ENCODE data around the gene GABRR1. TPM values are rescaled to one million over a fixed set of nuclear protein-coding genes. Genes with fewer than 3 reads are reported as not detected.

The GABRR1 gene
- total and polyA plus RNA-seq, 2 experiments from 2014 or later: 0.14 to 0.37 TPM

DNA sequence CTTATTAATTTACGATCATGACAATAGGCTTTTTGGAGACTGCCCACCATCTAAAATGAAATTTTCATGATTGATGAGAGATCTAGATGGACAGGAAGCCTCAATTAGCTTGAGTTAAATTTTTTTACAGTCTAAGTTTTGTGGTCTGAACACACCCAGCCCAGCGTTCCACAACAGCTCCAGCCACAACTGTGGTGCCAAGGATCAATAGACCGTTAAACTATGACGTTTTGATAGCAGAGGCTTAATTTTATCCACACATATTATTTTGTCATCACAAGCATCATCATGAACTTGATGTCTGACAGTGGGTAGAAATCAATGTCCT, 5.5 kb upstream of the GABRR1 start:
- TF ChIP-seq EZH2 (IDR thresholded peaks at IDR 0.05; ENCODE audit: low read depth, unreplicated experiment) (no peak), JUNB (IDR thresholded peaks at IDR 0.05; ENCODE audit: unreplicated experiment) (no peak), ZNF114 (CRISPR knock-in tag; IDR thresholded peaks at IDR 0.05) (no peak), NANOG (IDR thresholded peaks at IDR 0.05; ENCODE audit: borderline replicate concordance) (no peak), EZH2phosphoT487 (IDR thresholded peaks at IDR 0.05; ENCODE audit: unreplicated experiment) (no peak), STAT1 (IDR thresholded peaks at IDR 0.05; ENCODE audit: unreplicated experiment) (no peak), POLR2AphosphoS5 (IDR thresholded peaks at IDR 0.05; ENCODE audit: low read depth) (no peak), ZNF331 (CRISPR knock-in tag; IDR thresholded peaks at IDR 0.05; ENCODE audit: low read depth) (no peak), CREB1 (CRISPR knock-in tag; IDR thresholded peaks at IDR 0.05; ENCODE audit: low read depth) (no peak)
- TF ChIP-seq, protein P1, sequence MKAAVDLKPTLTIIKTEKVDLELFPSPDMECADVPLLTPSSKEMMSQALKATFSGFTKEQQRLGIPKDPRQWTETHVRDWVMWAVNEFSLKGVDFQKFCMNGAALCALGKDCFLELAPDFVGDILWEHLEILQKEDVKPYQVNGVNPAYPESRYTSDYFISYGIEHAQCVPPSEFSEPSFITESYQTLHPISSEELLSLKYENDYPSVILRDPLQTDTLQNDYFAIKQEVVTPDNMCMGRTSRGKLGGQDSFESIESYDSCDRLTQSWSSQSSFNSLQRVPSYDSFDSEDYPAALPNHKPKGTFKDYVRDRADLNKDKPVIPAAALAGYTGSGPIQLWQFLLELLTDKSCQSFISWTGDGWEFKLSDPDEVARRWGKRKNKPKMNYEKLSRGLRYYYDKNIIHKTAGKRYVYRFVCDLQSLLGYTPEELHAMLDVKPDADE (IDR thresholded peaks at IDR 0.05): no peak
- TF ChIP-seq, protein P2, sequence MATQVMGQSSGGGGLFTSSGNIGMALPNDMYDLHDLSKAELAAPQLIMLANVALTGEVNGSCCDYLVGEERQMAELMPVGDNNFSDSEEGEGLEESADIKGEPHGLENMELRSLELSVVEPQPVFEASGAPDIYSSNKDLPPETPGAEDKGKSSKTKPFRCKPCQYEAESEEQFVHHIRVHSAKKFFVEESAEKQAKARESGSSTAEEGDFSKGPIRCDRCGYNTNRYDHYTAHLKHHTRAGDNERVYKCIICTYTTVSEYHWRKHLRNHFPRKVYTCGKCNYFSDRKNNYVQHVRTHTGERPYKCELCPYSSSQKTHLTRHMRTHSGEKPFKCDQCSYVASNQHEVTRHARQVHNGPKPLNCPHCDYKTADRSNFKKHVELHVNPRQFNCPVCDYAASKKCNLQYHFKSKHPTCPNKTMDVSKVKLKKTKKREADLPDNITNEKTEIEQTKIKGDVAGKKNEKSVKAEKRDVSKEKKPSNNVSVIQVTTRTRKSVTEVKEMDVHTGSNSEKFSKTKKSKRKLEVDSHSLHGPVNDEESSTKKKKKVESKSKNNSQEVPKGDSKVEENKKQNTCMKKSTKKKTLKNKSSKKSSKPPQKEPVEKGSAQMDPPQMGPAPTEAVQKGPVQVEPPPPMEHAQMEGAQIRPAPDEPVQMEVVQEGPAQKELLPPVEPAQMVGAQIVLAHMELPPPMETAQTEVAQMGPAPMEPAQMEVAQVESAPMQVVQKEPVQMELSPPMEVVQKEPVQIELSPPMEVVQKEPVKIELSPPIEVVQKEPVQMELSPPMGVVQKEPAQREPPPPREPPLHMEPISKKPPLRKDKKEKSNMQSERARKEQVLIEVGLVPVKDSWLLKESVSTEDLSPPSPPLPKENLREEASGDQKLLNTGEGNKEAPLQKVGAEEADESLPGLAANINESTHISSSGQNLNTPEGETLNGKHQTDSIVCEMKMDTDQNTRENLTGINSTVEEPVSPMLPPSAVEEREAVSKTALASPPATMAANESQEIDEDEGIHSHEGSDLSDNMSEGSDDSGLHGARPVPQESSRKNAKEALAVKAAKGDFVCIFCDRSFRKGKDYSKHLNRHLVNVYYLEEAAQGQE (IDR thresholded peaks at IDR 0.05; ENCODE audit: unreplicated experiment): no peak
- TF ChIP-seq, protein P3, sequence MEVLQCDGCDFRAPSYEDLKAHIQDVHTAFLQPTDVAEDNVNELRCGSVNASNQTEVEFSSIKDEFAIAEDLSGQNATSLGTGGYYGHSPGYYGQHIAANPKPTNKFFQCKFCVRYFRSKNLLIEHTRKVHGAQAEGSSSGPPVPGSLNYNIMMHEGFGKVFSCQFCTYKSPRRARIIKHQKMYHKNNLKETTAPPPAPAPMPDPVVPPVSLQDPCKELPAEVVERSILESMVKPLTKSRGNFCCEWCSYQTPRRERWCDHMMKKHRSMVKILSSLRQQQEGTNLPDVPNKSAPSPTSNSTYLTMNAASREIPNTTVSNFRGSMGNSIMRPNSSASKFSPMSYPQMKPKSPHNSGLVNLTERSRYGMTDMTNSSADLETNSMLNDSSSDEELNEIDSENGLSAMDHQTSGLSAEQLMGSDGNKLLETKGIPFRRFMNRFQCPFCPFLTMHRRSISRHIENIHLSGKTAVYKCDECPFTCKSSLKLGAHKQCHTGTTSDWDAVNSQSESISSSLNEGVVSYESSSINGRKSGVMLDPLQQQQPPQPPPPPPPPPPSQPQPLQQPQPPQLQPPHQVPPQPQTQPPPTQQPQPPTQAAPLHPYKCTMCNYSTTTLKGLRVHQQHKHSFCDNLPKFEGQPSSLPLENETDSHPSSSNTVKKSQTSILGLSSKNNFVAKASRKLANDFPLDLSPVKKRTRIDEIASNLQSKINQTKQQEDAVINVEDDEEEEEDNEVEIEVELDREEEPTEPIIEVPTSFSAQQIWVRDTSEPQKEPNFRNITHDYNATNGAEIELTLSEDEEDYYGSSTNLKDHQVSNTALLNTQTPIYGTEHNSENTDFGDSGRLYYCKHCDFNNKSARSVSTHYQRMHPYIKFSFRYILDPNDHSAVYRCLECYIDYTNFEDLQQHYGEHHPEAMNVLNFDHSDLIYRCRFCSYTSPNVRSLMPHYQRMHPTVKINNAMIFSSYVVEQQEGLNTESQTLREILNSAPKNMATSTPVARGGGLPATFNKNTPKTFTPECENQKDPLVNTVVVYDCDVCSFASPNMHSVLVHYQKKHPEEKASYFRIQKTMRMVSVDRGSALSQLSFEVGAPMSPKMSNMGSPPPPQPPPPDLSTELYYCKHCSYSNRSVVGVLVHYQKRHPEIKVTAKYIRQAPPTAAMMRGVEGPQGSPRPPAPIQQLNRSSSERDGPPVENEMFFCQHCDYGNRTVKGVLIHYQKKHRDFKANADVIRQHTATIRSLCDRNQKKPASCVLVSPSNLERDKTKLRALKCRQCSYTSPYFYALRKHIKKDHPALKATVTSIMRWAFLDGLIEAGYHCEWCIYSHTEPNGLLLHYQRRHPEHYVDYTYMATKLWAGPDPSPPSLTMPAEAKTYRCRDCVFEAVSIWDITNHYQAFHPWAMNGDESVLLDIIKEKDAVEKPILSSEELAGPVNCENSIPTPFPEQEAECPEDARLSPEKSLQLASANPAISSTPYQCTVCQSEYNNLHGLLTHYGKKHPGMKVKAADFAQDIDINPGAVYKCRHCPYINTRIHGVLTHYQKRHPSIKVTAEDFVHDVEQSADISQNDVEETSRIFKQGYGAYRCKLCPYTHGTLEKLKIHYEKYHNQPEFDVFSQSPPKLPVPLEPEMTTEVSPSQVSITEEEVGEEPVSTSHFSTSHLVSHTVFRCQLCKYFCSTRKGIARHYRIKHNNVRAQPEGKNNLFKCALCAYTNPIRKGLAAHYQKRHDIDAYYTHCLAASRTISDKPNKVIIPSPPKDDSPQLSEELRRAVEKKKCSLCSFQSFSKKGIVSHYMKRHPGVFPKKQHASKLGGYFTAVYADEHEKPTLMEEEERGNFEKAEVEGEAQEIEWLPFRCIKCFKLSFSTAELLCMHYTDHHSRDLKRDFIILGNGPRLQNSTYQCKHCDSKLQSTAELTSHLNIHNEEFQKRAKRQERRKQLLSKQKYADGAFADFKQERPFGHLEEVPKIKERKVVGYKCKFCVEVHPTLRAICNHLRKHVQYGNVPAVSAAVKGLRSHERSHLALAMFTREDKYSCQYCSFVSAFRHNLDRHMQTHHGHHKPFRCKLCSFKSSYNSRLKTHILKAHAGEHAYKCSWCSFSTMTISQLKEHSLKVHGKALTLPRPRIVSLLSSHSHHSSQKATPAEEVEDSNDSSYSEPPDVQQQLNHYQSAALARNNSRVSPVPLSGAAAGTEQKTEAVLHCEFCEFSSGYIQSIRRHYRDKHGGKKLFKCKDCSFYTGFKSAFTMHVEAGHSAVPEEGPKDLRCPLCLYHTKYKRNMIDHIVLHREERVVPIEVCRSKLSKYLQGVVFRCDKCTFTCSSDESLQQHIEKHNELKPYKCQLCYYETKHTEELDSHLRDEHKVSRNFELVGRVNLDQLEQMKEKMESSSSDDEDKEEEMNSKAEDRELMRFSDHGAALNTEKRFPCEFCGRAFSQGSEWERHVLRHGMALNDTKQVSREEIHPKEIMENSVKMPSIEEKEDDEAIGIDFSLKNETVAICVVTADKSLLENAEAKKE (CRISPR knock-in tag; IDR thresholded peaks at IDR 0.05): no peak
- TF ChIP-seq, protein P4, sequence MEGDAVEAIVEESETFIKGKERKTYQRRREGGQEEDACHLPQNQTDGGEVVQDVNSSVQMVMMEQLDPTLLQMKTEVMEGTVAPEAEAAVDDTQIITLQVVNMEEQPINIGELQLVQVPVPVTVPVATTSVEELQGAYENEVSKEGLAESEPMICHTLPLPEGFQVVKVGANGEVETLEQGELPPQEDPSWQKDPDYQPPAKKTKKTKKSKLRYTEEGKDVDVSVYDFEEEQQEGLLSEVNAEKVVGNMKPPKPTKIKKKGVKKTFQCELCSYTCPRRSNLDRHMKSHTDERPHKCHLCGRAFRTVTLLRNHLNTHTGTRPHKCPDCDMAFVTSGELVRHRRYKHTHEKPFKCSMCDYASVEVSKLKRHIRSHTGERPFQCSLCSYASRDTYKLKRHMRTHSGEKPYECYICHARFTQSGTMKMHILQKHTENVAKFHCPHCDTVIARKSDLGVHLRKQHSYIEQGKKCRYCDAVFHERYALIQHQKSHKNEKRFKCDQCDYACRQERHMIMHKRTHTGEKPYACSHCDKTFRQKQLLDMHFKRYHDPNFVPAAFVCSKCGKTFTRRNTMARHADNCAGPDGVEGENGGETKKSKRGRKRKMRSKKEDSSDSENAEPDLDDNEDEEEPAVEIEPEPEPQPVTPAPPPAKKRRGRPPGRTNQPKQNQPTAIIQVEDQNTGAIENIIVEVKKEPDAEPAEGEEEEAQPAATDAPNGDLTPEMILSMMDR (conservative IDR thresholded peaks at IDR 0.05; ENCODE audit: low read depth in 2 of 2): no peak
- H3K27me3 ChIP-seq (ENCODE audit: insufficient read depth): no peaks in the 10 kb centered on the region
- DNase-seq (ENCODE audit: low spot score) (no peak), ATAC-seq (no peak)
- no peak overlapping the region for H2AFZ ChIP-seq
- no peak overlapping the region for H3K4me2 ChIP-seq
- no peaks in the 10 kb centered on the region for H3K79me2 ChIP-seq (replicated peaks; ENCODE audit: insufficient read depth)
- Mint-ChIP-seq H3K36me3 (ENCODE audit: low read depth) (peaks cover 4% of the 10 kb centered on the region; the same call in 2 of the 3 replicates), H3K27ac (no peak overlapping the region), H3K4me1 (peaks cover 4% of the 10 kb centered on the region; the same call in 2 of the 3 replicates), H3K9me3 (peaks cover 18% of the 10 kb centered on the region), H3K4me3 (no peak overlapping the region), H3K27me3 (ENCODE audit: insufficient read depth, low read depth, poor library complexity) (peaks cover 4% of the 10 kb centered on the region)
- H3F3A ChIP-seq (replicated peaks; ENCODE audit: low read depth): no peaks in the 10 kb centered on the region
- H3K9me2 ChIP-seq (ENCODE audit: insufficient read depth): no peaks in the 10 kb centered on the region; the same call in 1 of the 2 replicates
- H3K4me3 ChIP-seq: no peak overlapping the region
- H3K36me3 ChIP-seq (ENCODE audit: insufficient read depth): no peaks in the 10 kb centered on the region
- no peak overlapping the region for H3K27ac ChIP-seq (ENCODE audit: low read depth)
- no peaks in the 10 kb centered on the region for H4K20me1 ChIP-seq (replicated peaks; ENCODE audit: insufficient read depth)
- H3K4me1 ChIP-seq (ENCODE audit: insufficient read depth): 0 out of 2 replicates have a peak, but pooled peaks cover under 1% of the 10 kb centered on the region
